Activated B cell treated with CpG ODN at 0.5 μM for 24 hours (primary cell): ENCODE results near the gene TJP2. TPM values are rescaled to one million over a fixed set of nuclear protein-coding genes. Genes with fewer than 3 reads are reported as not detected.

ENCODE experiments used
- ATAC-seq: fragments of 200-7000 bp; cut with Tn5 transposase; one replicate; pipeline ENCODE4 v1.10.0; 2021; ENCODE audit warnings: low read depth, mild to moderate bottlenecking, moderate library complexity
- CTCF ChIA-PET: fragments of 350-600 bp; sonication (Branson Sonifier 250); formaldehyde crosslinking; loops from one replicate; lab custom pipeline; 2021; ENCODE audit warnings: antibody characterized with exemption; lab: Charles Lee
- POLR2A ChIA-PET: fragments of 350-600 bp; sonication (Branson Sonifier 250); formaldehyde crosslinking; loops from one replicate; lab custom pipeline; 2021; ENCODE audit warnings: antibody characterized with exemption; lab: Charles Lee
- DNase-seq: peaks from one replicate; pipeline ENCODE4 v3.0.0; 2022
- H3K27ac Mint-ChIP-seq: one replicate; pipeline ENCODE4 v1.8.0; 2020; ENCODE audit warnings: mixed read lengths
- H3K27me3 Mint-ChIP-seq: one replicate; pipeline ENCODE4 v1.8.0; 2021; ENCODE audit warnings: mixed read lengths
- H3K36me3 Mint-ChIP-seq: one replicate; pipeline ENCODE4 v1.8.0; 2021; ENCODE audit warnings: low read depth, mixed read lengths
- H3K4me1 Mint-ChIP-seq: one replicate; pipeline ENCODE4 v1.8.0; 2021; ENCODE audit warnings: mixed read lengths
- H3K4me3 Mint-ChIP-seq: one replicate; pipeline ENCODE4 v1.8.0; 2020; ENCODE audit warnings: mild to moderate bottlenecking, mixed read lengths
- H3K9me3 Mint-ChIP-seq: one replicate; pipeline ENCODE4 v1.8.0; 2020; ENCODE audit warnings: mixed read lengths
- intact Hi-C: fragments of 100-400 bp; cut with micrococcal nuclease; formaldehyde crosslinking; loops from one replicate; pipeline ENCODE4 v1.15.1; 2024
- total RNA-seq: library from RNA; stranded (reverse); gene quantifications from 2 replicates; pipeline ENCODE4 v1.2.3, GENCODE V29; 2022
- TF ChIP-seq, protein P1 (sequence below): fragments of 200-600 bp; IDR thresholded peaks from one replicate; pipeline ENCODE4 v1.8.0; 2022; ENCODE audit warnings: antibody characterized with exemption, mild to moderate bottlenecking

TJP2 gene
- total RNA-seq, 1 donor from 2014 or later, result 4.7 TPM

GRCh38 chr9:69190863-69191181 lies 16.7 kb downstream of the TJP2 start:
- TF ChIP-seq, protein P1, sequence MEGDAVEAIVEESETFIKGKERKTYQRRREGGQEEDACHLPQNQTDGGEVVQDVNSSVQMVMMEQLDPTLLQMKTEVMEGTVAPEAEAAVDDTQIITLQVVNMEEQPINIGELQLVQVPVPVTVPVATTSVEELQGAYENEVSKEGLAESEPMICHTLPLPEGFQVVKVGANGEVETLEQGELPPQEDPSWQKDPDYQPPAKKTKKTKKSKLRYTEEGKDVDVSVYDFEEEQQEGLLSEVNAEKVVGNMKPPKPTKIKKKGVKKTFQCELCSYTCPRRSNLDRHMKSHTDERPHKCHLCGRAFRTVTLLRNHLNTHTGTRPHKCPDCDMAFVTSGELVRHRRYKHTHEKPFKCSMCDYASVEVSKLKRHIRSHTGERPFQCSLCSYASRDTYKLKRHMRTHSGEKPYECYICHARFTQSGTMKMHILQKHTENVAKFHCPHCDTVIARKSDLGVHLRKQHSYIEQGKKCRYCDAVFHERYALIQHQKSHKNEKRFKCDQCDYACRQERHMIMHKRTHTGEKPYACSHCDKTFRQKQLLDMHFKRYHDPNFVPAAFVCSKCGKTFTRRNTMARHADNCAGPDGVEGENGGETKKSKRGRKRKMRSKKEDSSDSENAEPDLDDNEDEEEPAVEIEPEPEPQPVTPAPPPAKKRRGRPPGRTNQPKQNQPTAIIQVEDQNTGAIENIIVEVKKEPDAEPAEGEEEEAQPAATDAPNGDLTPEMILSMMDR, result no peak
- ATAC-seq (no peak), DNase-seq (no peak)
- CTCF ChIA-PET, result interaction anchor here (5.2 kb wide), 1 partner anchor 137 kb away, joined by 60 read pairs; no protein-coding TSS in a partner anchor
- H3K4me1 Mint-ChIP-seq, result peaks cover 6% of the 10 kb centered on the region
- no peak overlapping the region for H3K27ac Mint-ChIP-seq
- H3K9me3 Mint-ChIP-seq, result no peaks in the 10 kb centered on the region
- no peaks in the 10 kb centered on the region for H3K27me3 Mint-ChIP-seq
- intact Hi-C loops, result loop anchor here (5.0 kb wide), 1 partner anchor 69 kb away; no protein-coding TSS in a partner anchor
- no peaks in the 10 kb centered on the region for H3K36me3 Mint-ChIP-seq
- POLR2A ChIA-PET, result no interaction called here
- no peak overlapping the region for H3K4me3 Mint-ChIP-seq

DNA sequence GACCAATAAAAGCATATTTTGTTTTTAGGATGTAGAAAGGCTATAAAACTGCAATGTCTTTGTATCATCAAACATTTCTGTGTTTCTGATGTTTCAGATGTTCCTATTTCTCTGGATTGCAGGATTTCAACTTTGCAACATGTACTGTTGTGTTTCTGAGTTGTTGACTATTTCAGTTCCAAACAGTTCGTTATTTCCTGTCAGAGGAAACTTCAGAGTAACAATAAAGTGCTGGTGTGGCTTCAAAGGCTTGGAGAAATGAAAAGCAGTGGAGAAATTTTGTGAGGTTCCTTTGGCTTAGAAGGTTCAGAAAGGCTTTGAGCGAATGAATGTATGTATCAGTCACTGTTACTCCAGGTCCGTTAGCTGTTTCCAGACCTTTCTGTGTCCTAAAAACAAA lies 17.2 kb downstream of the TJP2 start:
- ATAC-seq (no peak), DNase-seq (no peak)
- ChIA-PET POLR2A (no interaction called here), CTCF (interaction anchor here (2.9 to 5.2 kb wide), 2 partner anchors 137 to 156 kb away, joined by 12 to 60 read pairs; partner anchors contain the start of gene FXN)
- TF ChIP-seq, protein P1, result no peak
- H3K4me3 Mint-ChIP-seq, result no peak overlapping the region
- H3K27ac Mint-ChIP-seq, result no peak overlapping the region
- no peaks in the 10 kb centered on the region for H3K9me3 Mint-ChIP-seq
- H3K36me3 Mint-ChIP-seq, result no peaks in the 10 kb centered on the region
- no peaks in the 10 kb centered on the region for H3K27me3 Mint-ChIP-seq
- peaks cover 6% of the 10 kb centered on the region for H3K4me1 Mint-ChIP-seq
- intact Hi-C loops, result loop anchor here (5.0 kb wide), 1 partner anchor 69 kb away; no protein-coding TSS in a partner anchor

- intact Hi-C loops, result loop anchor here (5.0 kb wide), 1 partner anchor 70 kb away; no protein-coding TSS in a partner anchor
Measured at GRCh38 chr9:69192214-69192613, 18.1 kb downstream of the TJP2 start.

GRCh38 chr9:69193685-69194032 lies 19.6 kb downstream of the TJP2 start:
- intact Hi-C loops, result loop anchor here (1.0 to 5.0 kb wide), 3 partner anchors 71 to 158 kb away; partner anchors contain the start of gene FXN
- H3K9me3 Mint-ChIP-seq, result no peaks in the 10 kb centered on the region
- ChIA-PET POLR2A (interaction anchor here (1.3 kb wide), 1 partner anchor 158 kb away, joined by 8 read pairs; the partner anchor contains the start of gene FXN), CTCF (interaction anchor here (1.0 to 5.2 kb wide), 7 partner anchors 9 to 159 kb away, joined by 3 to 60 read pairs (median 5); partner anchors contain the start of gene FXN)
- no peaks in the 10 kb centered on the region for H3K36me3 Mint-ChIP-seq
- no peak for DNase-seq
- no peak overlapping the region for H3K27ac Mint-ChIP-seq
- peaks cover 6% of the 10 kb centered on the region for H3K4me1 Mint-ChIP-seq
- H3K27me3 Mint-ChIP-seq, result no peaks in the 10 kb centered on the region
- TF ChIP-seq, protein P1, result no peak
- ATAC-seq, result no peak
- no peak overlapping the region for H3K4me3 Mint-ChIP-seq

More at GRCh38 chr9:69192214-69192613, 18.1 kb downstream of the TJP2 start:
- no peak for DNase-seq
- H3K9me3 Mint-ChIP-seq, result no peaks in the 10 kb centered on the region
- ATAC-seq, result no peak
- H3K36me3 Mint-ChIP-seq, result no peaks in the 10 kb centered on the region
- H3K4me3 Mint-ChIP-seq, result no peak overlapping the region
- H3K27me3 Mint-ChIP-seq, result no peaks in the 10 kb centered on the region
- ChIA-PET POLR2A (interaction anchor here (1.3 kb wide), 1 partner anchor 157 kb away, joined by 8 read pairs; the partner anchor contains the start of gene FXN), CTCF (interaction anchor here (1.2 to 5.2 kb wide), 4 partner anchors 138 to 157 kb away, joined by 6 to 60 read pairs (median 12); partner anchors contain the start of gene FXN)
- H3K4me1 Mint-ChIP-seq, result peaks cover 6% of the 10 kb centered on the region
- no peak overlapping the region for H3K27ac Mint-ChIP-seq
- TF ChIP-seq, protein P1, result no peak

GRCh38 chr9:69194702-69195418 lies 20.8 kb downstream of the TJP2 start:
- peaks cover 9% of the 10 kb centered on the region for H3K4me1 Mint-ChIP-seq
- ChIA-PET CTCF (interaction anchor here (0.8 to 5.2 kb wide), 3 partner anchors 141 to 157 kb away, joined by 3 to 60 read pairs (median 3); no protein-coding TSS in a partner anchor), POLR2A (no interaction called here)
- no peak overlapping the region for H3K4me3 Mint-ChIP-seq
- intact Hi-C loops, result loop anchor here (5.0 kb wide), 1 partner anchor 73 kb away; no protein-coding TSS in a partner anchor
- TF ChIP-seq, protein P1, result no peak
- DNase-seq (no peak), ATAC-seq (no peak)
- H3K27ac Mint-ChIP-seq, result no peak overlapping the region
- no peaks in the 10 kb centered on the region for H3K27me3 Mint-ChIP-seq
- H3K9me3 Mint-ChIP-seq, result no peaks in the 10 kb centered on the region
- no peaks in the 10 kb centered on the region for H3K36me3 Mint-ChIP-seq
